Activated CD4-positive, alpha-beta memory T cell treated with anti-CD3 and anti-CD28 coated beads for 36 hours (primary cell): ENCODE measurements around the gene CYB5R3. TPM values are rescaled to one million over a fixed set of nuclear protein-coding genes. Genes with fewer than 3 reads are reported as not detected.

Experiments
- CTCF ChIA-PET: fragments of 350-600 bp; sonication (Branson Sonifier 250); formaldehyde crosslinking; loops from one replicate; lab custom pipeline; 2021; ENCODE audit warnings: antibody characterized with exemption, inconsistent platforms; lab: Charles Lee
- POLR2A ChIA-PET: fragments of 350-600 bp; sonication (Branson Sonifier 250); formaldehyde crosslinking; loops from one replicate; lab custom pipeline; 2021; ENCODE audit warnings: antibody characterized with exemption; lab: Charles Lee
- DNase-seq: peaks from one replicate; pipeline ENCODE4 v3.0.0-alpha.2; 2020
- H3K27ac Mint-ChIP-seq: one replicate; pipeline ENCODE4 v1.8.0; 2021; ENCODE audit warnings: mixed read lengths
- H3K27me3 Mint-ChIP-seq: one replicate; pipeline ENCODE4 v1.8.0; 2021; ENCODE audit warnings: mixed read lengths
- H3K36me3 Mint-ChIP-seq: one replicate; pipeline ENCODE4 v1.8.0; 2021; ENCODE audit warnings: mixed read lengths
- H3K4me1 Mint-ChIP-seq: one replicate; pipeline ENCODE4 v1.8.0; 2021; ENCODE audit warnings: low read depth, mixed read lengths
- H3K4me3 Mint-ChIP-seq: one replicate; pipeline ENCODE4 v1.8.0; 2021; ENCODE audit warnings: mild to moderate bottlenecking, mixed read lengths
- H3K9me3 Mint-ChIP-seq: one replicate; pipeline ENCODE4 v1.8.0; 2021; ENCODE audit warnings: mixed read lengths
- intact Hi-C: fragments of 100-400 bp; cut with micrococcal nuclease; formaldehyde crosslinking; loops from one replicate; pipeline ENCODE4 v1.15.1; 2023
- total RNA-seq, 2 experiments: library from RNA; stranded (reverse); gene quantifications; one replicate each; pipeline ENCODE4 v1.2.3, GENCODE V29; 2021

CYB5R3 gene
- total RNA-seq, 2 experiments from 2014 or later: 73.7 to 77.6 TPM

DNA sequence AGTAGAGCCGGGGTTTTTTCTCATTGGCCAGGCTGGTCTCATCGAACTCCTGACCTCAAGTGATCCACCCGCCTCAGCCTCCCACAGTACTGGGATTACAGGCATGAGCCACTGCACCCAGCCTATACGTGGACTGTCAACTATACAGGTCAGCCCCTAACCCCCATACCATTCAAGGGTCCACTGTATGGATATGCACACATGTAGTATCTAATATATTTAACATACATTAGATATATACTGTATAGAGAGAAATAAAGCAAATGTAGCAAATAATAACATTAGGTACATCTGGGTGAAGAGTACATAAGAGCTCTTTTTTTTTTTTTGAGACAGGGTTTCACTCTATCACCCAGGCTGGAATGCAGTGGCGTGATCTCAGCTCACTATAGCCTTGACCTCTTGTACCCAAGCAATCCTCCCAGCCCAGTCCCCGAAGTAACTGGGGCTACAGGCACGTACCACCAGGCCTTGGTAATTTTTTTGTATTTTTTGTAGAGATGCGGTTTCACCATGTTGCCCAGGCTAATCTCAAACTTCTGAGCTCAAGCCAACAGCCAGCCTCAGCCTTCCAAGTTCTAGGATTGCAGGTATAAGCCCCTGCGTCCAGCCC lies 7.3 kb downstream of the CYB5R3 start:
- Mint-ChIP-seq H3K4me1 (peaks cover 14% of the 10 kb centered on the region), H3K9me3 (no peaks in the 10 kb centered on the region), H3K27ac (no peak overlapping the region), H3K36me3 (no peaks in the 10 kb centered on the region), H3K27me3 (no peaks in the 10 kb centered on the region), H3K4me3 (no peak overlapping the region)
- no peak for DNase-seq
- POLR2A ChIA-PET: interaction anchor here (1.1 to 1.5 kb wide), 2 partner anchors 26 to 374 kb away, joined by 3 to 5 read pairs; partner anchors contain the start of gene PACSIN2
- intact Hi-C loops: no loop called here
- CTCF ChIA-PET: no interaction called here

DNA sequence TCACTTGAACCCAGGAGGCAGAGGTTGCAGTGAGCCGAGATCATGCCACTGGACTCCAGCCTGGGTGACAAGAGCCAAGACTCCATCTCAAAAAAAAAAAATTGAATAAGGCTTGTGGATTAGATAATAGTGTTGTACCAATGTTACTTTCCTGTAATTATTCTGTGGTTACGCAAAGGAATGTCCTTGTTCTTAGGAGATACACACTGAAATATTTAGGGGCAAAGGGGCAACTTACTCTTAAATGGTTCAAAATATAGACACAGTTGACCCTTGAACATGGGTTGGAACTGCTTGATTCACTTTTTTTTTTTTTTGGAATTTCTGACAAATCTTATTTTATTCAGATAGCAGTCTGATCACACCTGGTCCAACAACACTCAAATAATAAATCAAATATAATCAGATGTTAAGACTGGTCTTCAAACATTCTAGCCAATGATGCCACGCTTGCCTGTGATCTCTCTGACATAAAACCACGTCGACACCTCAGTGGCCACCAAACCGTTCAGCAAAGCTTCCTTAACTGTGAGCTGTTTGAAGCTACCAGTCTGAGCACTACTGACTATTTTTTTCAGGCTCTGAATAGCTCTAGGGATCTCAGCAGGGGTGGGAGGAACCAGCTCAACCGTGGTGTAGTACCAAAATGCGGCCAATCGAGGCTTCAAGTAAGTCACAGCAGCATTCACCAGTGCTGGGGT lies 9.5 kb downstream of the CYB5R3 start:
- POLR2A ChIA-PET: interaction anchor here (0.6 to 1.0 kb wide), 2 partner anchors 10 to 95 kb away, joined by 4 read pairs; no protein-coding TSS in a partner anchor
- H3K4me3 Mint-ChIP-seq: no peak overlapping the region
- no peak for DNase-seq
- CTCF ChIA-PET: interaction anchor here (1.8 kb wide), 1 partner anchor 19 kb away, joined by 6 read pairs; no protein-coding TSS in a partner anchor
- H3K27ac Mint-ChIP-seq: no peak overlapping the region
- peaks cover 6% of the 10 kb centered on the region for H3K4me1 Mint-ChIP-seq
- peaks cover 3% of the 10 kb centered on the region for H3K36me3 Mint-ChIP-seq
- H3K27me3 Mint-ChIP-seq: no peaks in the 10 kb centered on the region
- intact Hi-C loops: no loop called here
- H3K9me3 Mint-ChIP-seq: no peaks in the 10 kb centered on the region

- POLR2A ChIA-PET: interaction anchor here (1.7 kb wide), 1 partner anchor 22 kb away, joined by 7 read pairs; the partner anchor contains the start of gene POLDIP3
- intact Hi-C loops: no loop called here
- Mint-ChIP-seq H3K27ac (no peak overlapping the region), H3K4me1 (peaks cover 3% of the 10 kb centered on the region), H3K4me3 (no peak overlapping the region), H3K9me3 (no peaks in the 10 kb centered on the region), H3K27me3 (no peaks in the 10 kb centered on the region), H3K36me3 (peaks cover 6% of the 10 kb centered on the region)
- no peak for DNase-seq
- CTCF ChIA-PET: no interaction called here
Observed at GRCh38 chr22:42637555-42637954, 11.6 kb downstream of the CYB5R3 start.

DNA sequence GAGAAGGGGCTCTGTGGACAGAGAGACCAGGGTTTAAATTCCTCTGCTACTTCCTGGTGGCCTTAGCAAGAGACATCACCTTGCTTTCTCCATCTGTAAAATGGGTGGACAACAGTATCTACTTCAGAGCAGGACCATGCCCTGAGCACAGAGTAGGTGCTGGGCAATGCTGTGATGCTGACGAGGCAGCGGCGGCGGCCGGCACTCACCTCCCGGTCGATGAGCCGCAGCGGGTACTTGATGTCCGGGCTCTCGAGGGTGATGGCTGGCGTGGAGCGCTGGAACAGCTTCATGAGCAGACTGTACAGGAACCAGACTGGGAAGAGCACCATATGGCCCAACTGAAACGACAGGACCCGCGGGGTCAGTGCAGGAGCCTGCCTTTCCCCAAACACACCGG lies 12.7 kb downstream of the CYB5R3 start:
- Mint-ChIP-seq H3K4me3 (no peak overlapping the region), H3K9me3 (no peaks in the 10 kb centered on the region), H3K4me1 (peaks cover 3% of the 10 kb centered on the region), H3K27me3 (no peaks in the 10 kb centered on the region), H3K27ac (no peak overlapping the region), H3K36me3 (peaks cover 9% of the 10 kb centered on the region)
- ChIA-PET CTCF (no interaction called here), POLR2A (interaction anchor here (0.6 to 1.7 kb wide), 2 partner anchors 20 to 21 kb away, joined by 4 to 7 read pairs; partner anchors contain the start of gene POLDIP3)
- DNase-seq: no peak
- intact Hi-C loops: no loop called here

- Mint-ChIP-seq H3K4me3 (no peak overlapping the region), H3K9me3 (no peaks in the 10 kb centered on the region), H3K36me3 (peaks cover 9% of the 10 kb centered on the region), H3K4me1 (peaks cover 3% of the 10 kb centered on the region), H3K27ac (peak overlapping the region; percentile 56), H3K27me3 (no peaks in the 10 kb centered on the region)
- ChIA-PET CTCF (interaction anchor here (1.0 kb wide), 1 partner anchor 14 kb away, joined by 3 read pairs; no protein-coding TSS in a partner anchor), POLR2A (no interaction called here)
- intact Hi-C loops: no loop called here
- no peak for DNase-seq
Observed at GRCh38 chr22:42635531-42635930, 13.7 kb downstream of the CYB5R3 start.

DNA sequence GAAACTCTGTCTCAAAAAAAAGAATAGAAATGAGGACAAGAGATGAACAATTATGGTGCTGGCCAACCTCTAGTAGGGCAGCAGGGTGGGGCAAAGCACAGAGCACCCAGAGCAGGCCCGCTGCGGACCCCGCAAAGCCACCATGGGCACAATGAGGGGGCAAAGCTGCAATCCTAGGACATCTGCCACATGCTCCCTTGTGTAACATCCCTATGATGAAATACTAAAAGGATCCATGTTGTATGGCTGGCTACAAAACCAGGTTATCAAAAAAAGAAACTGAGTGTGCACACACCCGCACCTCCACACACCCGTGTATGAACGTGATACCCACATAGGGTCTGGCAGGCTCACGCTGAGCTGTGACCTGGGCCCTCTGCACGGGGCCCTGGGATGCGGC lies 16.2 kb downstream of the CYB5R3 start:
- Mint-ChIP-seq H3K4me1 (peaks cover 3% of the 10 kb centered on the region), H3K27me3 (no peaks in the 10 kb centered on the region), H3K4me3 (no peak overlapping the region), H3K27ac (no peak overlapping the region), H3K36me3 (peaks cover 15% of the 10 kb centered on the region), H3K9me3 (no peaks in the 10 kb centered on the region)
- CTCF ChIA-PET: no interaction called here
- POLR2A ChIA-PET: no interaction called here
- DNase-seq: no peak
- intact Hi-C loops: no loop called here

- intact Hi-C loops: no loop called here
- Mint-ChIP-seq H3K9me3 (no peaks in the 10 kb centered on the region), H3K36me3 (peaks cover 18% of the 10 kb centered on the region), H3K27ac (no peak overlapping the region), H3K27me3 (no peaks in the 10 kb centered on the region), H3K4me3 (no peak overlapping the region), H3K4me1 (peaks cover 3% of the 10 kb centered on the region)
- no peak for DNase-seq
- ChIA-PET CTCF (no interaction called here), POLR2A (no interaction called here)
Observed at GRCh38 chr22:42632096-42632495, 17.1 kb downstream of the CYB5R3 start.

- Mint-ChIP-seq H3K4me3 (no peak overlapping the region), H3K4me1 (peaks cover 3% of the 10 kb centered on the region), H3K27me3 (no peaks in the 10 kb centered on the region), H3K36me3 (peaks cover 24% of the 10 kb centered on the region), H3K27ac (no peak overlapping the region), H3K9me3 (no peaks in the 10 kb centered on the region)
- CTCF ChIA-PET: interaction anchor here (1.0 kb wide), 1 partner anchor 10 kb away, joined by 3 read pairs; no protein-coding TSS in a partner anchor
- no peak for DNase-seq
- intact Hi-C loops: no loop called here
- POLR2A ChIA-PET: no interaction called here
Observed at GRCh38 chr22:42630901-42631602, 18.1 kb downstream of the CYB5R3 start.

GRCh38 chr22:42630211-42630610 lies 19.0 kb downstream of the CYB5R3 start:
- CTCF ChIA-PET: no interaction called here
- intact Hi-C loops: no loop called here
- no peaks in the 10 kb centered on the region for H3K9me3 Mint-ChIP-seq
- POLR2A ChIA-PET: no interaction called here
- no peaks in the 10 kb centered on the region for H3K27me3 Mint-ChIP-seq
- no peak overlapping the region for H3K27ac Mint-ChIP-seq
- no peak overlapping the region for H3K4me3 Mint-ChIP-seq
- H3K36me3 Mint-ChIP-seq: peaks cover 25% of the 10 kb centered on the region
- DNase-seq: no peak
- no peaks in the 10 kb centered on the region for H3K4me1 Mint-ChIP-seq

- Mint-ChIP-seq H3K4me1 (no peaks in the 10 kb centered on the region), H3K9me3 (no peaks in the 10 kb centered on the region), H3K27me3 (no peaks in the 10 kb centered on the region), H3K4me3 (no peak overlapping the region), H3K36me3 (peaks cover 23% of the 10 kb centered on the region), H3K27ac (no peak overlapping the region)
- ChIA-PET POLR2A (no interaction called here), CTCF (no interaction called here)
- intact Hi-C loops: no loop called here
- DNase-seq: no peak
Observed at GRCh38 chr22:42627981-42628380, 21.2 kb downstream of the CYB5R3 start.

GRCh38 chr22:42626951-42627625 lies 22.1 kb downstream of the CYB5R3 start:
- peaks cover 18% of the 10 kb centered on the region for H3K36me3 Mint-ChIP-seq
- ChIA-PET POLR2A (interaction anchor here (2.0 kb wide), 1 partner anchor 12 kb away, joined by 11 read pairs; the partner anchor contains the start of gene POLDIP3), CTCF (interaction anchor here (1.0 kb wide), 1 partner anchor 12 kb away, joined by 3 read pairs; the partner anchor contains the start of gene POLDIP3)
- no peaks in the 10 kb centered on the region for H3K9me3 Mint-ChIP-seq
- H3K27me3 Mint-ChIP-seq: no peaks in the 10 kb centered on the region
- H3K4me3 Mint-ChIP-seq: no peak overlapping the region
- no peak overlapping the region for H3K27ac Mint-ChIP-seq
- DNase-seq: no peak
- no peaks in the 10 kb centered on the region for H3K4me1 Mint-ChIP-seq
- intact Hi-C loops: no loop called here
